Muscle of back (tissue), 11 donors: ENCODE measurements around the gene TMEM204. TPM values are rescaled to one million over a fixed set of nuclear protein-coding genes. Genes with fewer than 3 reads are reported as not detected.

ENCODE experiments used
- DNase-seq, 3 donors: peaks; one replicate each; pipeline versions ENCODE4 v3.0.0 to v3.0.0-alpha.2; 2013
- polyA plus RNA-seq, 10 donors: library from polyadenylated mRNA; unstranded; fragments of 120-200 nt; gene quantifications; one replicate each; pipeline ENCODE4 v1.2.1, GENCODE V29; 2013; ENCODE audit not compliant: insufficient read length in 10 of 10

TMEM204 gene
- polyA plus RNA-seq, 10 donors = 10.3 to 21.1 (median 15.1) TPM

DNA sequence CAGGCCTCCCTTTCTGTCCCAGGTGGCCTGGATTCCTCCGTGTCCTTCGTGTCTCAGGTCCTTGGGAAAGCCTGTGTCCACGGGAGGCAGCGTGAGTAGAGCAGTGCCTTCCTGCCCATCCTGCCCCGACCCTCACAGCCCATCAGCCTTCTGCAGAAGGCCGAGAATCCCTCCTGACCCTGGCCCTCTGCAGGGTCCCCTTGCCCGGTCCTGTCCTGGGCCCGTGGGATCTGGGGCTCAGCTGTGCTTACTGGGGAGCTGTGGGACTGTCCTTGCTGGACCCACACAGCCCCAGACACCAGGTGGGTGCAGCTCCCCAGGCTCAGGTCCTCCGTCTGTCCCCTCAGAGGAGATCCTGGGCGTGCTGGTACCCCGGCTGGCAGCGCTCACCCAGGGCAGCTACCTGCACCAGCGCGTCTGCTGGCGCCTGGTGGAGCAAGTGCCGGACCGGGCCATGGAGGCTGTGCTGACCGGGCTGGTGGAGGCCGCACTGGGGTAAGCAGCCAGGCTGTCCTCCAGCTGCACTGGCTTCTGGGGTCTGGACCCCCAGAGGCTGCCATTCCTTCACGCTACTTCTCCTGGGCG lies 36.4 kb upstream of the TMEM204 start:
- DNase-seq = no peak

DNA sequence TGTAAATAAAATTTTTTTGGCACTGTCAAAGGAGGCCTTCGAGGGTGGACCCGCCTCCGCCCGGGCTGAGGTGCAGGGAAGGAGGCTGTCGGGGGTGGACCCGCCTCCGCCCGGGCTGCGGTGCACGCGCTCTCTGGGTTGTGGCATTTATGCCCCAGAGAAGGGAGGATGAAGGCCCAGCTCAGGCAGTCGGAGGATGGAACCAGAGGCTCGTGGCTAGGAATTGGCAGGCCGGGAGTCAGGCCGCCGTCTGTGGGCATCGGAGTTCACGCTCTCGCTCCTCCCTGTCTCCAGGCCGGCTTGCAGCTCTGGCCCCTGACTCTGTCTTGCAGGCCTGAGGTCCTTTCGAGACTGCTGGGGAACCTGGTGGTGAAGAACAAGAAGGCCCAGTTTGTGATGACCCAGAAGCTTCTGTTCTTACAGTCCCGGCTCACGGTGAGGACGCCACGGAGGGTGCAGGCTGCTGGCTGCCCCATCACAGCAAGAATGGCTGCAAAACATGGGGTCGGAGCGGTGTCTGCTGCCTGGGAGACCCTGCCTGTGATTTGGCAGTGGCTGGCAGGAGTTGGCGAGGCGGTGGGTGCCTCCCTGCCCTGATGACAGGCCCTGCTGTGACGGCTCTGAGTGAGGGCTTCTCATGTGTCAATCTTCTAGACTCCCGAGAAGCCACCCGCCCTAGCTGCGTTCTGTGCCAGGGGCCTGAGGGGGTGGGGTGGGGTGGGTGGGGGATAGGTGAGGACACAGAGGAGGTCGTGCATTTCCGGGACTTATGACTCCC lies 34.4 kb upstream of the TMEM204 start:
- no peak for DNase-seq

DNA sequence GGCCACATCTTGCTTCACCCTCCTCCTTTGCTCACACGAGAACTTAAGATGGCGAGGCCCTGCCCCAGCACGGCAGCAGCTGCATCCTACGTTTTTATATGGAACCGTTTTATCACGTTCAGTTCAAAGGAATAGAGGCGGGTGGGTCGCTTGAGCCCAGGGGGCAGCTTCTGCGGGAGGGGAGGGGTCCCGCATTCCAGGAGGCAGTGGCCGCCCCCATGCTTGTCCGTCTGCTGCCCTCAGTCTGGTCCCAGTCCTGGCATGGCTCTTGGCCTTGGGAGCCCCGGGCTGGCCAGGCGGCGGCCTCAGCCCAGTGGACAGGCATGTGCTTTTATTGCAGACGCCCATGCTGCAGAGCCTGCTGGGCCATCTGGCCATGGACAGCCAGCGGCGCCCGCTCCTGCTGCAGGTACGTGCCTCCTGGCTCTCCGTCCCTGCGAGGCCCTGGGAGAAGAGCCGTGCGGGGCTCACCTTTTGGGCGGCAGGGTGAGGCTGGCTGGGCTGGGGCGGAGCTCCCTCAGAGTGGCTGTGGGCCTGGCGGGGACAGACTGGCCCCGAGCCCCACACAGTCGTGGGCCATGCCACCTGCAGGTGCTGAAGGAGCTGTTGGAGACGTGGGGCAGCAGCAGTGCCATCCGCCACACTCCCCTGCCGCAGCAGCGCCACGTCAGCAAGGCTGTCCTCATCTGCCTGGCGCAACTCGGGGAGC lies 33.6 kb upstream of the TMEM204 start:
- DNase-seq = no peak

DNA sequence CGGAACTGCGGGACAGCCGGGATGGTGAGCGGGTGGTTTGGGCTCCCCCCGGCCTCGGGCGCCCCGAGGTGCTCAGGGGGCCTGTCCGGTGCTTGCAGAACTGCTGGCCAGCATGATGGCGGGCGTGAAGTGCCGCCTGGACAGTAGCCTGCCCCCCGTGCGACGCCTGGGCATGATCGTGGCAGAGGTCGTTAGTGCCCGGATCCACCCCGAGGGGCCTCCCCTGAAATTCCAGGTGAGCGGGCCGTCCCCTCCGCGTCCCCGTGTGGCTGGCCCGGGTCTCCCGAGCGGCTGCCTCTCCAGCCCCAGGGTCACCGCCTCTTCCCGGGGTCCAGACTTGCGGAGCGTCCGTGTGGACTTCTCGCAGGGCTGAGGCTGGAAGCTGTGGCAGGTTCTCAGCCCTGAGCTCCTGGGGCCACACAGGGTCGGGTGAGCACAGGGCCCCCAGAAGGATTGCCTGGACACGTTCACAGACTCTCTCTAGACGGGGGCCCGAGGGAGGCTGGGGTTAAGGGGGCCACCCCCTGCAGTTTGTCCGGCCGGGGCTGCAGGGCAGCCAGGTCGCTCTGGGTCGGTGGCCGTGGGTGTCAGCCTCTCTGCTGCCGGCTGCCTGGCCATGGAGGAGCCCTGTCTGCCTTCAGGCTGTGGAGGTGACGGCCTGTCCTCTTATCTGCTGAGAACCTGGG lies 32.9 kb upstream of the TMEM204 start:
- no peak for DNase-seq

- no peak for DNase-seq
Measured at GRCh38 chr16:1501630-1502029, 31.8 kb upstream of the TMEM204 start.

DNA sequence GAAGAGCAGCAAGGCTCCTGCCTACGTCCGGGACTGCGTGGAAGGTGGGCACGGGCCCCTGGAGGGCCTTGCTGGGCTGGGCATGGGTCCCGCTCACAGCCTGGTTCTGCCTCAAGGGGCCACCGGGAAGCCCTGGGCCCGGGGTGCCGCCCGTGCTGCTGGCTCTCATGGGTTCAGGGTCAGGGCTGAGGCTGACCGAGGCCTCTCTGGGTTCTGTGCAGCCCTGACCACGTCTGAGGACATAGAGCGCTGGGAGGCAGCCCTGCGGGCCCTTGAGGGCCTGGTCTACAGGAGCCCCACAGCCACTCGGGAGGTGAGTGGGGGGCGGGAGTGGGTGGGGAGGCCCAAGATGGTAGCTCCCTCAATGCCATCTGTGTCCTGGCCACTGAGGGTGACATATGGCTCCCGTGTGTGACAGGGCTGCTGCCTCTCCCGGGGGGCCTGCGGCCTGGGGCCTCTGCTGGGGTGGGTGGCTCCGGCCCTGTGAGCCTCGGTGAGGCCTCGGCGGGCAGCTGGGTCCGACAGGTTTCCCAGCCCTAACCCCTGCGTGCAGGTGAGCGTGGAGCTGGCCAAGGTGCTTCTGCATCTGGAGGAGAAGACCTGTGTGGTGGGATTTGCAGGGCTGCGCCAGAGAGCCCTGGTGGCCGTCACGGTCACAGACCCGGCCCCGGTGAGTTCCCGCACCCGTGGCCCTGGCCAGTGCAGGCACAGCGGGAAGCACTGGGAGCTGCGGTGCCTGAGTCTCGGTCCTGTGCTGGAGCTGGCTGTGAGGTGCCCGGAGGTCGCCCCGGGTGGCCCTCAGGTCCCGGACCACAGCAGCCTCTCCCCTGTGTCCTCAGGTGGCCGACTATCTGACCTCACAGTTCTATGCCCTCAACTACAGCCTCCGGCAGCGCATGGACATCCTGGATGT lies 31.1 kb upstream of the TMEM204 start:
- DNase-seq = no peak

GRCh38 chr16:1503110-1503955 lies 30.1 kb upstream of the TMEM204 start:
- DNase-seq = no peak

- DNase-seq = no peak
Measured at GRCh38 chr16:1505073-1505844, 28.2 kb upstream of the TMEM204 start.

GRCh38 chr16:1505912-1506311 lies 27.6 kb upstream of the TMEM204 start:
- no peak for DNase-seq

- no peak for DNase-seq
Measured at GRCh38 chr16:1506494-1507213, 26.8 kb upstream of the TMEM204 start.

- DNase-seq = no peak
Measured at GRCh38 chr16:1508494-1509187, 24.8 kb upstream of the TMEM204 start.

DNA sequence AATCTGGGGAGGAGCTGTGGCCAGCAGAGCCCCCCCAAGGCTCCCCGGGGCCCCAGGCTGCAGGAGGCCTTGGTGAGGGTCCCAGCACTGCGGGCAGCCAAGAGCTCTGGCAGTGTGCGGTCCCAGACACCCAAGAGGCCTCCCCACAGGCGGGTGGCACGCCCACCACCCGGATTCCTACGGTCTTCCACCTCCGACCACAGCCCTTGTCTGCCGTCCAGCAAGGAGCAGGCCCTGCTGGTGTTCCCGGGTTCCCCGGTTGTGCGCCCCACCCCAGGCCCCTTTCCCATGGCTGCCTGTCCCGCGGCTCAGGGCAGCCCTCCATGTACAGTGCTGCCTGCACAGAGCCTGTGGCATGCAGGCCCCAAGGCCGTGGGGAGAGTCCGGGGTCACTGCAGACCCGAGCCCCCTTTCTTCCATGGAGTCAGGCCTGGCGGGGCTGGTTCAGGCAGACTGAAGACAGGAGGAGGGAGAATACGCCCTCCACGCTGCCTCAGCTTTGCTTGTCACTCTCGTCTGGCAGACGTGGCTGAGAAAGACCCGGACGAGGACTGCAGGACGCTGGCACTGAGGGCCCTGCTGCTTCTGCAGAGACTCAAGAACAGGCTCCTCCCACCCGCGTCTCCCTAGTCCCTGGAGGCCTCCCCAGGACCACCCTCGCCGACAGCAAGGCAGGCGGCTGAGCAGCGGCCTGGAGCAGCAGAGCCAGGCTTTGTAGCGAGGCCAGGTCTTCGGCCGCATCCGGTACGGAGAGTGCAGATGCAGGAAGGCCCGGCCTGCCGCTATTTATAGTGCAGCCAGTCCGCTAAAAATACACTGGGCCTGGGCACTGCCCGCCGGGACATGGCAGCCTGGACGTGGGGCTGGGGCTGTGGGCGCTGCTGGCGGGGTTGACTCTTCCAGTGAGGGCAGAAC lies 23.9 kb upstream of the TMEM204 start:
- DNase-seq = peak in 1 of 3 donors; percentile 56

GRCh38 chr16:1510272-1510671 lies 23.2 kb upstream of the TMEM204 start:
- DNase-seq = no peak

- no peak for DNase-seq
Measured at GRCh38 chr16:1510941-1511351, 22.5 kb upstream of the TMEM204 start.

DNA sequence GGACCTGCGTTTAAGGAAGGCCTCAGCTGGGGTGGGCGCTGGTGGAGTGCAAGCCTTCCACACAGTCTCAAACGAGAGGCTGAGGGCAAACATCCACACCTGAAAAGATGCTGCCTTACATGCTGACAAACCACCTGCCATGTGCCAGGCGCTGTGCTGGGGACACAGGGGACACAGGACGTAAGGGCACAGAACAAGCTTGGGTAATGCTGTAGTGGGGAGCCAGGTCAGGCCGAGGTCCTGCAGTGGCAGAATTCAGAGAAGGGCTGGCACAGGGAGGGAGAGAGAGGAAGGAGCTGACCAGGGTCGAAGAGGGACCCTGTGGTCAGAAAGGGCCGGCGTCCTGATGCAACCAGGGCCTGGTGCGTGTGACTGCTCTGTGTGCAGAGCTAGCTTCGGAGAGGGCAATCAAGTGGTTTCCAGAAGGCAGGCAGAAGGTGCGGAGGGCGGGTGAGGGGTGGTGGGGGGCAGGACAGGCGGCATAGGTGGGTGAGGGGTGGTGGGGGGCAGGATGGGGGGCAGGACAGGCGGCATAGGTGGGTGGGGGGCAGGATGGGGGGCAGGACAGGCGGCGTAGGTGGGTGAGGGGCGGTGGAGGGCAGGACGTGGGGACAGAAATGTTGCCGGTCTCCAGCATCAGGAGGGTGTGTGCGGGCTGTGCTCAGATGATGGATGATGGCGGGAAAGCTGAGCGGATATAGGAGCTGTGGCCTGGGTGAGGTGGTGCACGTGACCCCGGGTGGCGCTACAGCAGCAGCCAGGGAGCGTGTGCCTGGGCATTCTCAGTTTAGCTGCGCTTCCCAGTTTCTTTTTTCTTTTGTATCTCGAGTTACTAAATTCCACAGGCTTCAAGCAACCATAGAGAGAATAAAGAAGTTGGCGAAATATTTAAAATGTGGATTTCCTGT lies 21.6 kb upstream of the TMEM204 start:
- DNase-seq = no peak

DNA sequence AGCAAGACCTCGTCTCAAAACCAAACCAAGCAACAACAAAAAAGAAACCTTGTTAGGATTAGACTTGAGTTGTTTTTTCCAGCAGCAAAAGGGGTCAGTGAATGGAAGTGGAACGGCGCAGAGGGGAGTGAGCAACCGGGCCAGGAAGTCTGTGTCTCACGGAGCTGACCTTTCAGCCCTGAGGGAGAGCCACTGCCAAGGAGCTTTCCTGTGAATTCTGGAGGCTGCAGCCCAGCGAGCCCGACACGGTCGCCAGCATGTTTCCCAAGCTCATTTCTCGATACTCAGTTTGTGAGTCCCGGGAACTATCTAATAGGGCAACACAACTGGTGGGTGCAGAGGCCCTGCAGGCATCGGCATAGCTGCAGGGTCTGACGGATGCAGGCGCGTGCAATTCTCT lies 20.7 kb upstream of the TMEM204 start:
- DNase-seq = no peak
